Activated CD8-positive, alpha-beta T cell treated with anti-CD3 and anti-CD28 coated beads for 36 hours (primary cell): Measurements from ENCODE around the gene NRG3. TPM values are rescaled to one million over a fixed set of nuclear protein-coding genes. Genes with fewer than 3 reads are reported as not detected.

Experiments used
- ATAC-seq: fragments of 200-7000 bp; cut with Tn5 transposase; one replicate; pipeline ENCODE4 v1.10.0; 2021; ENCODE audit warnings: mild to moderate bottlenecking, moderate library complexity
- CTCF ChIA-PET: fragments of 350-600 bp; sonication (Branson Sonifier 250); formaldehyde crosslinking; loops from one replicate; lab custom pipeline; 2021; ENCODE audit warnings: antibody characterized with exemption; lab: Charles Lee
- POLR2A ChIA-PET: fragments of 350-600 bp; sonication (Branson Sonifier 250); formaldehyde crosslinking; loops from one replicate; lab custom pipeline; 2021; ENCODE audit warnings: antibody characterized with exemption; lab: Charles Lee
- DNase-seq: peaks from one replicate; pipeline ENCODE4 v3.0.0-alpha.2; 2020
- H3K27ac Mint-ChIP-seq: one replicate; pipeline ENCODE4 v1.8.0; 2021; ENCODE audit warnings: mild to moderate bottlenecking, mixed read lengths
- H3K27me3 Mint-ChIP-seq: one replicate; pipeline ENCODE4 v1.8.0; 2021; ENCODE audit warnings: mixed read lengths
- H3K36me3 Mint-ChIP-seq: one replicate; pipeline ENCODE4 v1.8.0; 2021; ENCODE audit warnings: low read depth, mixed read lengths
- H3K4me1 Mint-ChIP-seq: one replicate; pipeline ENCODE4 v1.8.0; 2021; ENCODE audit warnings: low read depth, mixed read lengths
- H3K4me3 Mint-ChIP-seq: one replicate; pipeline ENCODE4 v1.8.0; 2021; ENCODE audit warnings: mild to moderate bottlenecking, moderate library complexity, mixed read lengths
- H3K9me3 Mint-ChIP-seq: one replicate; pipeline ENCODE4 v1.8.0; 2021; ENCODE audit warnings: mixed read lengths
- intact Hi-C: fragments of 100-400 bp; cut with micrococcal nuclease; formaldehyde crosslinking; loops from one replicate; pipeline ENCODE4 v1.10.0; 2022
- total RNA-seq, 2 experiments: library from RNA; stranded (reverse); gene quantifications; one replicate each; pipeline ENCODE4 v1.2.3, GENCODE V29; 2021
- TF ChIP-seq, protein P1 (sequence below): fragments of 200-600 bp; IDR thresholded peaks from one replicate; pipeline ENCODE4 v1.8.0; 2022; ENCODE audit warnings: antibody characterized with exemption, mild to moderate bottlenecking

NRG3 gene
- total RNA-seq, 2 experiments from 2014 or later = not detected

DNA sequence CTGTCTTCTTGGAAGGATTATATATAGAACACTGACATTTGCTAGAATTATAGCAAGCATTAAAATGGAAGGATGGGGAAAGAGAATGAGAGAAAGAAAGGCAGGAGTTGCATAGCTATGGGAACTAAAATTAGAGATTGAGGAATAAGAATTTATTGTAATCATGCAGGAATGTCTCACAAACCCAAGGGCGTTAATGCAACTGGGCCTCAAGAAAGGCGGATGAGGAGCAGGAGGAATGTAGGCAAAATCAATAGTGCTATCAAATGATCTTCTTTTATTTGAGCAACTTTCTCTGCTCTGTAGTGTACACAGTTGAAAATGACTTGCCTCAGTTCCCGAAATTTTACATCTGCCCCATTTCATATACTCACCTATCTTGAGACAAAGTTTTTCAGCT is 1132.5 kb downstream of the NRG3 start:
- Mint-ChIP-seq H3K9me3 (peaks cover 5% of the 10 kb centered on the region), H3K27me3 (no peaks in the 10 kb centered on the region), H3K27ac (no peak overlapping the region), H3K4me3 (no peak overlapping the region), H3K4me1 (no peaks in the 10 kb centered on the region), H3K36me3 (no peaks in the 10 kb centered on the region)
- POLR2A ChIA-PET = no interaction called here
- TF ChIP-seq, protein P1, sequence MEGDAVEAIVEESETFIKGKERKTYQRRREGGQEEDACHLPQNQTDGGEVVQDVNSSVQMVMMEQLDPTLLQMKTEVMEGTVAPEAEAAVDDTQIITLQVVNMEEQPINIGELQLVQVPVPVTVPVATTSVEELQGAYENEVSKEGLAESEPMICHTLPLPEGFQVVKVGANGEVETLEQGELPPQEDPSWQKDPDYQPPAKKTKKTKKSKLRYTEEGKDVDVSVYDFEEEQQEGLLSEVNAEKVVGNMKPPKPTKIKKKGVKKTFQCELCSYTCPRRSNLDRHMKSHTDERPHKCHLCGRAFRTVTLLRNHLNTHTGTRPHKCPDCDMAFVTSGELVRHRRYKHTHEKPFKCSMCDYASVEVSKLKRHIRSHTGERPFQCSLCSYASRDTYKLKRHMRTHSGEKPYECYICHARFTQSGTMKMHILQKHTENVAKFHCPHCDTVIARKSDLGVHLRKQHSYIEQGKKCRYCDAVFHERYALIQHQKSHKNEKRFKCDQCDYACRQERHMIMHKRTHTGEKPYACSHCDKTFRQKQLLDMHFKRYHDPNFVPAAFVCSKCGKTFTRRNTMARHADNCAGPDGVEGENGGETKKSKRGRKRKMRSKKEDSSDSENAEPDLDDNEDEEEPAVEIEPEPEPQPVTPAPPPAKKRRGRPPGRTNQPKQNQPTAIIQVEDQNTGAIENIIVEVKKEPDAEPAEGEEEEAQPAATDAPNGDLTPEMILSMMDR = no peak
- CTCF ChIA-PET = no interaction called here
- ATAC-seq = no peak
- DNase-seq = no peak
- intact Hi-C loops = no loop called here

DNA sequence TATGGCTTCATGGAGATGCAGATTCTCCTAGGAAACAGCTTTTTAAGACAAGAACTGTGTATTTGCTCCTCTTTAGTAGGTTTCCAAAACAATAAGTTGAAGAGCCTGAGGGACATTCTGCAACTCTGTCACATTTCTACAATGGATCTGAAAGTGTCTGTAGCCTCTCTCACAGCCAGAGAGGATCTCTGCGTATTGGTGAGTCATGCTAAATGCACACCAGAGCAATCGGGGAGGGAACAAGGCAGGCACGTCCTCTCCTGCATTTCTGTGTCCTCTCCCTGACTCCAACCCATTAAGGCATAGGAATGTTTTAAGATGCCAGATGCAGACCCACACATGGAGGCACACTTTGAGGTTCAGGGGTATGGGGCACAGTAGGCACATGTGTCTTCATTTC is 1137.9 kb downstream of the NRG3 start:
- intact Hi-C loops = no loop called here
- ATAC-seq (no peak), DNase-seq (no peak)
- Mint-ChIP-seq H3K4me1 (no peaks in the 10 kb centered on the region), H3K27me3 (no peaks in the 10 kb centered on the region), H3K27ac (no peak overlapping the region), H3K4me3 (no peak overlapping the region), H3K9me3 (no peaks in the 10 kb centered on the region), H3K36me3 (no peaks in the 10 kb centered on the region)
- ChIA-PET CTCF (no interaction called here), POLR2A (no interaction called here)
- TF ChIP-seq, protein P1 = no peak

DNA sequence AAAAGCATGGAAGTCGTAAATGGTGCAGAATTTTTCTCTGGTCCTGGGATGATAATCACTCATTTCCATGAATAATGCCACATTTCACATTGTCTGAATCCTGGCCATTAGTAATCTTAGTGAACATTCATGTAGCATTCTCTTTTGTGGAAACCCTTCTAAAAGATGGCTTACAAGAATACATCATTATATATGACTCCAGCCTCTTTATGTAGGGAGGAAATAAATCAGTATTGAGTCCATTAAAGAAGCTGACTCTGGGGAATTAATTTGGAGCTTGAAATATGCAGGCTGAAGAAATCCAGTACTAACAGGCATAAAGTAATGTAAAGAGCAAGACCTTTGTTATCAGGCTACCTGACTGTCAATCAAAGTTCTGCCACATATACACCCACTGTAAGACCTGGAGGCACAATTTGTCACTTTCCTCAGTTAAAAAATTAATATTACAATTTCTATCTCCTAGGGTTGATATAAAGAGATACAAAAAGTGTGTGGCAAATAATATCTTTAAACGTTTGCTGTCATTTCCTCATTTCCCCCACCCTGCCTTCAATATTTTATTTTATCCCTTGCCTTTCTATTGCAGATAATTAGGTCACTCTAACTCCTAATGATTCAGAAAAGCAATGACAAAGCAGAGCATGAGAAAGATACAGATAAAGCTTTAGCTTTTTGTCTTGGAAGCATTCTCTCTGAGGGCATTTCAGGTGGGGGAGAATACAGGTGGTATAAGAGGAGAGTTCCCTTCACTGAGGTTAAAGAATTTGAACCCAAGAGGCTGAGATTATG is 1142.3 kb downstream of the NRG3 start:
- TF ChIP-seq, protein P1 = no peak
- H3K4me1 Mint-ChIP-seq = no peaks in the 10 kb centered on the region
- H3K9me3 Mint-ChIP-seq = no peaks in the 10 kb centered on the region
- no peak overlapping the region for H3K4me3 Mint-ChIP-seq
- intact Hi-C loops = no loop called here
- H3K27ac Mint-ChIP-seq = no peak overlapping the region
- H3K36me3 Mint-ChIP-seq = no peaks in the 10 kb centered on the region
- no peaks in the 10 kb centered on the region for H3K27me3 Mint-ChIP-seq
- no peak for DNase-seq
- ChIA-PET POLR2A (no interaction called here), CTCF (no interaction called here)
- ATAC-seq = no peak

DNA sequence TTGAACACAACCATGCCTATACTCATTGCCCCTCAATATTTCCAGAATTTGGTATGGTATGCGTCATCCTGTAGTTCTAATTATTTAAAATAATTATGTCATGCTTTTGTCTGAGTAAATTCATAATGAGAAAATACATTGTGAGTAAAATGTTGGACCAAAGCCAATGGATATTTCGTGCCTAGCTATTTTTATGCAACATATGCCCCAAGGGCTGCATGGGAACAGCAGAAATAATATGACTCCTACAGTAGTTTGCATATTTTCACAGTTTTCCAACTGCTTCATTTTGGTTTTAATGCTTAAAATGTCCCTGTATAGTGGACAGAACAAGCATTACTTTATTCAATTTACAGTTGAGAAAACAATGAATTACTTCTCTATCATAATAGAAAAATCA is 1148.7 kb downstream of the NRG3 start:
- Mint-ChIP-seq H3K9me3 (peaks cover 5% of the 10 kb centered on the region), H3K36me3 (no peaks in the 10 kb centered on the region), H3K4me1 (no peaks in the 10 kb centered on the region), H3K4me3 (no peak overlapping the region), H3K27me3 (no peaks in the 10 kb centered on the region), H3K27ac (no peak overlapping the region)
- no peak for ATAC-seq
- intact Hi-C loops = no loop called here
- ChIA-PET CTCF (no interaction called here), POLR2A (no interaction called here)
- TF ChIP-seq, protein P1 = no peak
- no peak for DNase-seq
